H1 (cell line): ENCODE results near the gene PVALB.

Source experiments
- BACH1 ChIP-seq: IDR thresholded peaks from 2 replicates; pipeline ENCODE4 v1.6.1; 2012; ENCODE audit warnings: low read length, improper control_type of control experiment
- EP300 ChIP-seq, 2 experiments: IDR thresholded peaks; 1 replicate in 1 of 2; 2 replicates in 1 of 2; pipeline ENCODE4 v1.6.1; 2011 to 2012; ENCODE audit warnings: low read depth in 2 of 2, low read length in 2 of 2, mild to moderate bottlenecking in 2 of 2, borderline replicate concordance in 1 of 2, inconsistent platforms in 1 of 2, moderate library complexity in 1 of 2
- POLR2A ChIP-seq, 2 experiments: IDR thresholded peaks; 1 replicate in 1 of 2; 2 replicates in 1 of 2; pipeline ENCODE4 v1.6.1; 2011; ENCODE audit warnings: low read depth in 2 of 2, low read length in 2 of 2, mild to moderate bottlenecking in 2 of 2; ENCODE audit errors: control extremely low read depth in 1 of 2
- RNF2 ChIP-seq: fragments of 200-900, 300-1000 bp; sonication (generic); IDR thresholded peaks from 2 replicates; pipeline ENCODE4 v1.7.1; 2016; ENCODE audit warnings: borderline replicate concordance, low read depth, mild to moderate bottlenecking, antibody characterized with exemption, low read length; ENCODE audit not compliant: poor library complexity, severe bottlenecking; ENCODE audit errors: missing control alignments
- SAP30 ChIP-seq: fragments of 300-600 bp; sonication (generic); IDR thresholded peaks from 2 replicates; pipeline ENCODE4 v1.7.1; 2012; ENCODE audit warnings: low read length, moderate library complexity, mild to moderate bottlenecking, inconsistent platforms; ENCODE audit not compliant: insufficient read depth, insufficient replicate concordance
- ZNF274 ChIP-seq: IDR thresholded peaks from 2 replicates; pipeline ENCODE4 v1.7.0; 2012; ENCODE audit warnings: low read length, borderline replicate concordance; ENCODE audit errors: extremely low read depth
- TF ChIP-seq, protein P1 (sequence below), 3 experiments: IDR thresholded peaks; 1 replicate in 2 of 3; 2 replicates in 1 of 3; pipeline versions ENCODE4 v1.5.1 to v1.6.1; 2011; ENCODE audit warnings: low read length in 3 of 3, mild to moderate bottlenecking in 3 of 3, inconsistent platforms in 2 of 3, low read depth in 1 of 3, moderate library complexity in 1 of 3; ENCODE audit not compliant: insufficient read depth in 1 of 3; ENCODE audit errors: control extremely low read depth in 1 of 3

DNA sequence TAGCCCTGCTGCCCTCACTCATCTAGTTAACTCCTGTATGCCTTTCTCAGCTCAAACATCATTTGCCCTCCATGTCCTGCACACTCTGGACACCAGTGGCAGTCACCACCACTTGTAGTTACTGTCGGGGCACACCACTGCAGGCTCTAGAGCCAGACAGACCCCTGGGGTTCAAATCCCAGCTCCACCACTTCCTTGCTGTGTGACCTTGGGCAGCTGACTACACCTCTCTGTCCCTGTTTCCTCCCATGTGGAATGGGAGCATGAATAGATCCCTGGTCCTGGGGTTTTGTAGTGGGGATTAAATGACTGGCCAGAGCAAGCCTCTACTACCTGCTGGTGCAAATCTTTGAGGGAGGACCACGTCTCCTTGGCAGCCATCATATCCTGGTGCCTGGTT is 33.1 kb downstream of the PVALB start:
- no peak for TF ChIP-seq ZNF274
- TF ChIP-seq, protein P1, sequence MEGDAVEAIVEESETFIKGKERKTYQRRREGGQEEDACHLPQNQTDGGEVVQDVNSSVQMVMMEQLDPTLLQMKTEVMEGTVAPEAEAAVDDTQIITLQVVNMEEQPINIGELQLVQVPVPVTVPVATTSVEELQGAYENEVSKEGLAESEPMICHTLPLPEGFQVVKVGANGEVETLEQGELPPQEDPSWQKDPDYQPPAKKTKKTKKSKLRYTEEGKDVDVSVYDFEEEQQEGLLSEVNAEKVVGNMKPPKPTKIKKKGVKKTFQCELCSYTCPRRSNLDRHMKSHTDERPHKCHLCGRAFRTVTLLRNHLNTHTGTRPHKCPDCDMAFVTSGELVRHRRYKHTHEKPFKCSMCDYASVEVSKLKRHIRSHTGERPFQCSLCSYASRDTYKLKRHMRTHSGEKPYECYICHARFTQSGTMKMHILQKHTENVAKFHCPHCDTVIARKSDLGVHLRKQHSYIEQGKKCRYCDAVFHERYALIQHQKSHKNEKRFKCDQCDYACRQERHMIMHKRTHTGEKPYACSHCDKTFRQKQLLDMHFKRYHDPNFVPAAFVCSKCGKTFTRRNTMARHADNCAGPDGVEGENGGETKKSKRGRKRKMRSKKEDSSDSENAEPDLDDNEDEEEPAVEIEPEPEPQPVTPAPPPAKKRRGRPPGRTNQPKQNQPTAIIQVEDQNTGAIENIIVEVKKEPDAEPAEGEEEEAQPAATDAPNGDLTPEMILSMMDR (IDR thresholded peaks at IDR 0.05; ENCODE audit: control extremely low read depth in 1 of 3, insufficient read depth in 1 of 3, low read depth in 1 of 3, low read length in 3 of 3): no peak
- TF ChIP-seq EP300 (IDR thresholded peaks at IDR 0.05; ENCODE audit: borderline replicate concordance in 1 of 2, low read depth in 2 of 2, low read length in 2 of 2): no peak
- no peak for TF ChIP-seq BACH1
- no peak for TF ChIP-seq POLR2A (IDR thresholded peaks at IDR 0.05; ENCODE audit: control extremely low read depth in 1 of 2, low read depth in 2 of 2, low read length in 2 of 2)
- no peak for TF ChIP-seq SAP30
- no peak for TF ChIP-seq RNF2
